GM21390 (cell line): ENCODE results near the gene RASIP1.
"Not testable (repeated sequence)": the region's sequence is repeated elsewhere in the genome, so short reads cannot be mapped to it uniquely, and the experiment has no call there.

Experiments
- ATAC-seq: cut with Tn5 transposase; IDR thresholded peaks from one replicate; pipeline ENCODE4 v1.9.1; 2021; ENCODE audit not compliant: unreplicated experiment

RASIP1 gene

GRCh38 chr19:48740164-48740972, at the start of gene RASIP1:
TSS of gene RASIP1 (minus strand) at chr19:48740610. CDS start at chr19:48740282, 328 bp downstream.
- no peak for ATAC-seq

GRCh38 chr19:48787331-48787730, 46.9 kb upstream of the RASIP1 start:
- ATAC-seq = not testable (repeated sequence)

GRCh38 chr19:48786422-48786821, 46.0 kb upstream of the RASIP1 start:
- not testable (repeated sequence) for ATAC-seq

GRCh38 chr19:48784527-48784926, 44.1 kb upstream of the RASIP1 start:
- no peak for ATAC-seq

GRCh38 chr19:48780631-48781391, 40.4 kb upstream of the RASIP1 start:
- no peak for ATAC-seq

GRCh38 chr19:48779636-48780035, 39.2 kb upstream of the RASIP1 start:
- no peak for ATAC-seq

GRCh38 chr19:48777720-48778119, 37.3 kb upstream of the RASIP1 start:
- ATAC-seq = no peak

- no peak for ATAC-seq
Measured at GRCh38 chr19:48777139-48777538, 36.7 kb upstream of the RASIP1 start.

- ATAC-seq = no peak
Measured at GRCh38 chr19:48772503-48772953, 32.1 kb upstream of the RASIP1 start.

GRCh38 chr19:48770734-48771472, 30.5 kb upstream of the RASIP1 start:
- no peak for ATAC-seq

GRCh38 chr19:48770266-48770665, 29.9 kb upstream of the RASIP1 start:
- ATAC-seq = no peak

GRCh38 chr19:48768994-48769713, 28.7 kb upstream of the RASIP1 start:
- no peak for ATAC-seq

- ATAC-seq = not testable (repeated sequence)
Measured at GRCh38 chr19:48768171-48768753, 27.9 kb upstream of the RASIP1 start.

- ATAC-seq = not testable (repeated sequence)
Measured at GRCh38 chr19:48765816-48766215, 25.4 kb upstream of the RASIP1 start.

GRCh38 chr19:48760504-48761205, 20.2 kb upstream of the RASIP1 start:
- no peak for ATAC-seq

- ATAC-seq = no peak
Measured at GRCh38 chr19:48757741-48758144, 17.3 kb upstream of the RASIP1 start.

GRCh38 chr19:48757089-48757675, 16.8 kb upstream of the RASIP1 start:
- no peak for ATAC-seq

GRCh38 chr19:48756686-48757085, 16.3 kb upstream of the RASIP1 start:
- no peak for ATAC-seq

- ATAC-seq = no peak
Measured at GRCh38 chr19:48756212-48756611, 15.8 kb upstream of the RASIP1 start.
